PC-3 (cell line): ENCODE measurements around the gene NBPF9. TPM values are rescaled to one million over a fixed set of nuclear protein-coding genes. Genes with fewer than 3 reads are reported as not detected.
"Not testable (repeated sequence)": the region's sequence is repeated elsewhere in the genome, so short reads cannot be mapped to it uniquely, and the experiment has no call there.

Experiments used
- ATAC-seq: fragments of 200-7000 bp; cut with Tn5 transposase; 2 replicates; pipeline ENCODE4 v1.9.1; 2020; ENCODE audit warnings: mild to moderate bottlenecking, moderate library complexity
- BruUV-seq: library from RNA; stranded (reverse); fragments of 400-500 nt; replicated peaks from 2 replicates; lab custom pipeline; 2021; lab: Mats Ljungman, UMichigan
- CTCF ChIA-PET: fragments of 300-600 bp; sonication (Branson Sonifier 250); formaldehyde crosslinking; loops from one replicate; lab custom pipeline; 2022; ENCODE audit warnings: antibody characterized with exemption; lab: Charles Lee
- POLR2A ChIA-PET: fragments of 300-600 bp; sonication (Branson Sonifier 250); formaldehyde crosslinking; loops from one replicate; lab custom pipeline; 2022; ENCODE audit warnings: antibody characterized with exemption; ENCODE audit not compliant: unreplicated experiment; lab: Charles Lee
- DNase-seq: peaks from one replicate; pipeline ENCODE4 v3.0.0-alpha.2; 2015
- H2AFZ ChIP-seq: fragments of 300-600 bp; sonication (generic); 2 replicates; pipeline ENCODE4 v1.6.0; 2016; ENCODE audit warnings: antibody characterized with exemption, low read length
- H3F3A ChIP-seq: fragments of 300-600 bp; sonication (generic); one replicate; pipeline ENCODE4 v1.6.0; 2017; ENCODE audit warnings: antibody characterized with exemption, low read length, control low read depth, mild to moderate bottlenecking; ENCODE audit not compliant: unreplicated experiment
- H3K27ac ChIP-seq: fragments of 300-600 bp; sonication (generic); 2 replicates; pipeline ENCODE4 v1.5.1; 2016; ENCODE audit warnings: mild to moderate bottlenecking, low read length
- H3K27me3 ChIP-seq: fragments of 300-600 bp; sonication (generic); 2 replicates; pipeline ENCODE4 v1.6.1; 2016; ENCODE audit warnings: low read length, mixed read lengths
- H3K36me3 ChIP-seq: fragments of 300-600 bp; sonication (generic); 2 replicates; pipeline ENCODE4 v1.6.1; 2016; ENCODE audit warnings: low read depth, mixed run types, low read length, mixed read lengths
- H3K4me1 ChIP-seq: fragments of 300-600 bp; sonication (generic); 2 replicates; pipeline ENCODE4 v1.5.1; 2016; ENCODE audit warnings: low read length; ENCODE audit not compliant: insufficient read depth
- H3K4me2 ChIP-seq: fragments of 300-600 bp; sonication (generic); 2 replicates; pipeline ENCODE4 v1.6.0; 2016; ENCODE audit warnings: low read length
- H3K4me3 ChIP-seq: fragments of 300-600 bp; sonication (generic); 2 replicates; pipeline ENCODE4 v1.5.1; 2016; ENCODE audit warnings: mild to moderate bottlenecking, low read length, mixed read lengths
- H3K79me2 ChIP-seq: fragments of 300-600 bp; sonication (generic); 2 replicates; pipeline ENCODE4 v1.6.1; 2017; ENCODE audit warnings: low read length, mixed read lengths
- H3K9ac ChIP-seq: fragments of 300-600 bp; sonication (generic); 2 replicates; pipeline ENCODE4 v1.6.0; 2016; ENCODE audit warnings: mild to moderate bottlenecking, low read length
- H3K9me2 ChIP-seq: fragments of 300-600 bp; sonication (generic); replicated peaks from 2 replicates; pipeline ENCODE4 v1.6.1; 2016; ENCODE audit warnings: mixed run types, low read length, mixed read lengths
- H3K9me3 ChIP-seq: fragments of 300-600 bp; sonication (generic); 2 replicates; pipeline ENCODE4 v1.6.1; 2016; ENCODE audit warnings: low read length, mixed read lengths
- H4K20me1 ChIP-seq: fragments of 300-600 bp; sonication (generic); 2 replicates; pipeline ENCODE4 v1.6.1; 2016; ENCODE audit warnings: low read length, mixed read lengths
- intact Hi-C: fragments of 100-400 bp; cut with micrococcal nuclease; formaldehyde crosslinking; loops from 2 replicates; pipeline ENCODE4 v1.9.0; 2023
- total RNA-seq: library from RNA; depleted of rRNA; stranded (reverse); fragments of >200 nt; gene quantifications from 2 replicates; pipeline ENCODE4 v1.2.3, GENCODE V29; 2014

NBPF9 gene
- total RNA-seq, 1 experiment from 2014 or later: 15.7 TPM

DNA sequence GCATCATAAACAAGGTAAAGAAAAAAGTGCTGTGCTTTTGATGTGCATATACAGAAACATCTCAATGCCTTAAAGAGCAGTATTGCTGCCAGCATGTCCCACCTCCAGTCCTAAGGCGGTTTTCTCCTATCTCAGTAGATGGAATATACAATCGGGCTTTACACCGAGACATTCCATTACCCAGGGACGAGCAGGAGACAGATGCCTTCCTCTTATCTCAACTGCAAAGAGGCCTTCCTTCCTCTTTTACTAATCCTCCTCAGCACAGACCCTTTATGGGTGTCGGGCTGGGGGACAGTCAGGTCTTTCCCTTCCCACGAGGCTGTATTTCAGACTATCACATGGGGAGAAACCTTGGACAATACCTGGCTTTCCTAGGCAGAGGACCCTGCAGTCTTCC lies 10.2 kb downstream of the NBPF9 start:
- H3K4me3 ChIP-seq, H3K9me3 ChIP-seq, H4K20me1 ChIP-seq, H3F3A ChIP-seq, ATAC-seq, H3K9me2 ChIP-seq, H3K4me2 ChIP-seq, H2AFZ ChIP-seq, H3K79me2 ChIP-seq, intact Hi-C loops, DNase-seq, H3K27ac ChIP-seq, CTCF ChIA-PET, BruUV-seq, H3K9ac ChIP-seq, H3K27me3 ChIP-seq, H3K4me1 ChIP-seq, POLR2A ChIA-PET, H3K36me3 ChIP-seq: not testable (repeated sequence)

DNA sequence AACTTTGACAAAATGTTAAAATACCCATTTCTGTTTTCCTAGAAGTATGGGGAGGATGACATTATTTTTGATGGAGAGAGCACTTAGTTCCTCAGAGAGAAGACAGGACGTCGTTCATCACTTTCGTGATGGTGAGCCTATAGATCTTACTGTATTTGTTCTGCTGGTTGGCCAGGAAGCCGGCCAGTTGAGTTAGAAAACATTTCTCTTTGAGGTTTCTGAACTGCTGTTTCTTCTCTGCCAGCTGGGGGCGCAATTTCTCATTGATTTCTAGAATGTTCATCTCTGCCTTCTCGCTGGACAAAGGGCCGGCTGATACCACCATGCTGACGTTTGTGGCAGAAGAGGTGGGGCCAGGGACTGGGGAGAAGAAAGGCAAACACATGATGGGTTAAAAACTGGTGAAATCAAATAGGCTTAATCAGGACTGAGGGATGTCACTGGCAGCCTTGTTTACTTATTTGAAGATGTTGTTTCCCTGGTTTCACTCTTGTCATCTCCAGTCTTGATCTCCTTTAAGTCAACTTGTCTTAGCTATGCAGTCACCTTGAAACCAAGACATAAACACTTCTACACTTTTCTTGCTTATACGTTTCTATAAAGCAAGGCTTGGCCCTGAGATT lies 27.7 kb downstream of the NBPF9 start:
- H4K20me1 ChIP-seq, H3K4me3 ChIP-seq, BruUV-seq, H3K9me2 ChIP-seq, DNase-seq, H3K4me1 ChIP-seq, H2AFZ ChIP-seq, H3K9me3 ChIP-seq, H3K36me3 ChIP-seq, POLR2A ChIA-PET, H3F3A ChIP-seq, intact Hi-C loops, H3K27ac ChIP-seq, CTCF ChIA-PET, ATAC-seq, H3K27me3 ChIP-seq, H3K4me2 ChIP-seq, H3K79me2 ChIP-seq, H3K9ac ChIP-seq: not testable (repeated sequence)

- BruUV-seq, H3K79me2 ChIP-seq, H3F3A ChIP-seq, H3K4me3 ChIP-seq, DNase-seq, H3K9me3 ChIP-seq, H4K20me1 ChIP-seq, ATAC-seq, H3K27ac ChIP-seq, H3K9me2 ChIP-seq, H2AFZ ChIP-seq, POLR2A ChIA-PET, H3K4me1 ChIP-seq, H3K27me3 ChIP-seq, CTCF ChIA-PET, H3K9ac ChIP-seq, H3K4me2 ChIP-seq, intact Hi-C loops, H3K36me3 ChIP-seq: not testable (repeated sequence)
These were observed 38.7 kb downstream of the NBPF9 start for GRCh38 chr1:149064611-149065010.

DNA sequence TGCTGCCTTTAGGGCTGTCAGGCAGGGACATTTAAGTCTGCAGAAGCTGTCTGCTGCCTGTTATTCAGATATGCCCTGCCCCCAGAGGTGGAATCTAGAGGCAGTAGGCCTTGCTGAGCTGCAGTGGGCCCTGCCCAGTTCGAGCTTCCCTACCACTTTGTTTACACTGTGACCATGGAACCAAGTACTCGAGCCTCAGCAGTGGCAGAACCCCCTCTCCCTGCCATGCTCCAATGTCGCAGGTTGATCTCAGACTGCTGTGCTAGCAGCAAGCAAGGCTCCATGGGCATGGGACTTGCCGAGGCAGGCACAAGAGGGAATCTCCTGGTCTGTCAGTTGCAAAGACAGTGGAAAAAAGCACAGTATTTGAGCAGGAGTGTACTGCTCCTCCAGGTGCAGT lies 60.3 kb downstream of the NBPF9 start:
- H2AFZ ChIP-seq, BruUV-seq, DNase-seq, H3K4me2 ChIP-seq, H3F3A ChIP-seq, H3K9ac ChIP-seq, H3K27me3 ChIP-seq, ATAC-seq, H4K20me1 ChIP-seq, intact Hi-C loops, H3K9me2 ChIP-seq, H3K36me3 ChIP-seq, CTCF ChIA-PET, H3K79me2 ChIP-seq, POLR2A ChIA-PET, H3K4me1 ChIP-seq, H3K9me3 ChIP-seq, H3K4me3 ChIP-seq, H3K27ac ChIP-seq: not testable (repeated sequence)

- BruUV-seq: not testable (repeated sequence)
These were observed 69.4 kb downstream of the NBPF9 start for GRCh38 chr1:149033916-149034315.

DNA sequence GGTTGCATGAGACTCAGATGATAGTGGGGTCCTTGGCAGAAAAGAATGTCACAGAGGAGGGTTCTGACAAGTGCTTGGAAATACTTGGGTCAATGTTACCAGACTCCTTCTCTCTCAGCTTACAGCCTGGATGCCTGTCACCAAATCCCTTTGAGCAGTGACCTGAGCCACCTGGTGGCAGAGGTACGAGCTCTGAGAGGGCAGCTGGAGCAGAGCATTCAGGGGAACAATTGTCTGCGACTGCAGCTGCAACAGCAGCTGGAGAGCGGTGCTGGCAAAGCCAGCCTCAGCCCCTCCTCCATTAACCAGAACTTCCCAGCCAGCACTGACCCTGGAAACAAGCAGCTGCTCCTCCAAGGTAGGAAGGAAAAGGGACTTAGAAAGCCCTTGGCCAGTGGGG lies 79.0 kb downstream of the NBPF9 start:
- H2AFZ ChIP-seq, POLR2A ChIA-PET, H3K9me2 ChIP-seq, H3K4me3 ChIP-seq, H3K4me2 ChIP-seq, H3F3A ChIP-seq, intact Hi-C loops, H3K27ac ChIP-seq, H3K27me3 ChIP-seq, H3K9ac ChIP-seq, H3K36me3 ChIP-seq, BruUV-seq, H4K20me1 ChIP-seq, CTCF ChIA-PET, H3K79me2 ChIP-seq, DNase-seq, H3K4me1 ChIP-seq, H3K9me3 ChIP-seq: not testable (repeated sequence)
- ATAC-seq: peak; percentile 53

More at GRCh38 chr1:149033916-149034315, 69.4 kb downstream of the NBPF9 start:
- H3K79me2 ChIP-seq, CTCF ChIA-PET, H3K4me1 ChIP-seq, ATAC-seq, H3K4me2 ChIP-seq, H3K4me3 ChIP-seq, POLR2A ChIA-PET, H3K27me3 ChIP-seq, H2AFZ ChIP-seq, H3K36me3 ChIP-seq, H3K9ac ChIP-seq, H3K27ac ChIP-seq, H3K9me2 ChIP-seq, intact Hi-C loops, H3F3A ChIP-seq, DNase-seq, H3K9me3 ChIP-seq, H4K20me1 ChIP-seq: not testable (repeated sequence)

DNA sequence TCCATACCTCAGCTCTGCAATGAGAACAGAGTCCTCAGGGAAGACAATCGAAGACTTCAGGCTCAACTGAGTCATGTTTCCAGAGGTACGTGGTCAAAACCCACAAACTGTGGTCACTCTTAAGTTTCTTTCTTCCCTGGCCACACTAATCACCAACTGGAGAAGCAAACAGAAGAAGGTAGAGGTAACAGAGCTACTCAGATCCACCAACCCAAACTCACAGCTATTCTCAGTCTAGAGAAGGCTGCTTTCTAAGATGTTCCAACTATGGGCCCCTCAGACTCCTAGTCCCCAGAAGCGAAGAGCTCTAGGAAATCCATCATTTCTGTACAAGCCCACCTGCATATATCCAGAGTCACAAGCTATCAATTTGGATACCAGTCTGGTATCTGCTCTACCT lies 84.8 kb downstream of the NBPF9 start:
- H3K79me2 ChIP-seq, H2AFZ ChIP-seq, H4K20me1 ChIP-seq, BruUV-seq, CTCF ChIA-PET, intact Hi-C loops, H3F3A ChIP-seq, H3K36me3 ChIP-seq, H3K9ac ChIP-seq, H3K9me3 ChIP-seq, ATAC-seq, H3K4me1 ChIP-seq, DNase-seq, H3K4me2 ChIP-seq, H3K4me3 ChIP-seq, H3K27ac ChIP-seq, H3K27me3 ChIP-seq, POLR2A ChIA-PET, H3K9me2 ChIP-seq: not testable (repeated sequence)
